ENCODE measurements around the gene TEX261. TPM values are rescaled to one million over a fixed set of nuclear protein-coding genes. Genes with fewer than 3 reads are reported as not detected.

Gene TEX261
- total RNA-seq, 1 experiment from 2014 or later, result 70.0 TPM

- no peak for TF ChIP-seq CTCF (IDR thresholded peaks at IDR 0.05; ENCODE audit: insufficient read depth in 1 of 2, low read depth in 1 of 2, low read length in 1 of 2, severe bottlenecking in 1 of 2, unreplicated experiment in 1 of 2)
- no peaks in the 10 kb centered on the region for H3K36me3 ChIP-seq (ENCODE audit: control insufficient read depth, insufficient read depth, low read length)
- peaks cover 12% of the 10 kb centered on the region for H3K4me1 Mint-ChIP-seq (ENCODE audit: low read depth, unreplicated experiment)
- H3K4me3 ChIP-seq (ENCODE audit: low read depth, low read length), result no peak overlapping the region
- no peaks in the 10 kb centered on the region for H3K36me3 Mint-ChIP-seq (ENCODE audit: insufficient read depth, unreplicated experiment)
- H3K9me3 ChIP-seq, result no peaks in the 10 kb centered on the region
- no peak for DNase-seq
- peaks cover 24% of the 10 kb centered on the region for H3K4me1 ChIP-seq
- no peak overlapping the region for H3K27ac Mint-ChIP-seq (ENCODE audit: unreplicated experiment)
- H3K4me3 Mint-ChIP-seq (ENCODE audit: unreplicated experiment), result no peak overlapping the region
- peaks cover 2% of the 10 kb centered on the region for H3K27me3 Mint-ChIP-seq (ENCODE audit: insufficient read depth, unreplicated experiment)
- CTCF ChIA-PET, result no interaction called here
- BruUV-seq (replicated peaks), result no TSS peak
- no peaks in the 10 kb centered on the region for H3K9me3 Mint-ChIP-seq (ENCODE audit: unreplicated experiment)
- H3K27me3 ChIP-seq (replicated peaks; ENCODE audit: control insufficient read depth, insufficient read depth, low read length), result no peaks in the 10 kb centered on the region
- intact Hi-C loops (cut with micrococcal nuclease; ENCODE audit: unreplicated experiment), result no loop called here
- POLR2A ChIA-PET, result no interaction called here
These were observed 10.9 kb upstream of the TEX261 start for GRCh38 chr2:71005271-71006202.

- Histone ChIP-seq H3K9me3 (no peaks in the 10 kb centered on the region), H3K4me1 (peaks cover 24% of the 10 kb centered on the region), H3K27me3 (replicated peaks; ENCODE audit: control insufficient read depth, insufficient read depth, low read length) (no peaks in the 10 kb centered on the region), H3K4me3 (ENCODE audit: low read depth, low read length) (no peak overlapping the region), H3K36me3 (ENCODE audit: control insufficient read depth, insufficient read depth, low read length) (no peaks in the 10 kb centered on the region)
- no TSS peak for BruUV-seq (replicated peaks)
- no peak for TF ChIP-seq CTCF (IDR thresholded peaks at IDR 0.05; ENCODE audit: insufficient read depth in 1 of 2, low read depth in 1 of 2, low read length in 1 of 2, severe bottlenecking in 1 of 2, unreplicated experiment in 1 of 2)
- intact Hi-C loops (cut with micrococcal nuclease; ENCODE audit: unreplicated experiment), result no loop called here
- Mint-ChIP-seq H3K27ac (ENCODE audit: unreplicated experiment) (no peak overlapping the region), H3K4me3 (ENCODE audit: unreplicated experiment) (no peak overlapping the region), H3K9me3 (ENCODE audit: unreplicated experiment) (no peaks in the 10 kb centered on the region), H3K4me1 (ENCODE audit: low read depth, unreplicated experiment) (peaks cover 12% of the 10 kb centered on the region), H3K36me3 (ENCODE audit: insufficient read depth, unreplicated experiment) (no peaks in the 10 kb centered on the region), H3K27me3 (ENCODE audit: insufficient read depth, unreplicated experiment) (no peaks in the 10 kb centered on the region)
- ChIA-PET CTCF (no interaction called here), POLR2A (no interaction called here)
- DNase-seq, result no peak
These were observed 10.2 kb upstream of the TEX261 start for GRCh38 chr2:71004857-71005256.

- intact Hi-C loops (cut with micrococcal nuclease; ENCODE audit: unreplicated experiment), result no loop called here
- no peak overlapping the region for H3K4me3 ChIP-seq (ENCODE audit: low read depth, low read length)
- no peaks in the 10 kb centered on the region for H3K36me3 ChIP-seq (ENCODE audit: control insufficient read depth, insufficient read depth, low read length)
- peak in 1 of 2 experiments; percentile 13 for DNase-seq
- no peak for TF ChIP-seq CTCF (IDR thresholded peaks at IDR 0.05; ENCODE audit: insufficient read depth in 1 of 2, low read depth in 1 of 2, low read length in 1 of 2, severe bottlenecking in 1 of 2, unreplicated experiment in 1 of 2)
- ChIA-PET POLR2A (no interaction called here), CTCF (no interaction called here)
- no peak overlapping the region for H3K4me3 Mint-ChIP-seq (ENCODE audit: unreplicated experiment)
- peaks cover 12% of the 10 kb centered on the region for H3K4me1 Mint-ChIP-seq (ENCODE audit: low read depth, unreplicated experiment)
- no peaks in the 10 kb centered on the region for H3K36me3 Mint-ChIP-seq (ENCODE audit: insufficient read depth, unreplicated experiment)
- H3K9me3 Mint-ChIP-seq (ENCODE audit: unreplicated experiment), result no peaks in the 10 kb centered on the region
- no peaks in the 10 kb centered on the region for H3K9me3 ChIP-seq
- H3K27me3 ChIP-seq (replicated peaks; ENCODE audit: control insufficient read depth, insufficient read depth, low read length), result no peaks in the 10 kb centered on the region
- no peaks in the 10 kb centered on the region for H3K27me3 Mint-ChIP-seq (ENCODE audit: insufficient read depth, unreplicated experiment)
- peaks cover 28% of the 10 kb centered on the region for H3K4me1 ChIP-seq
- BruUV-seq (replicated peaks), result no TSS peak
- no peak overlapping the region for H3K27ac Mint-ChIP-seq (ENCODE audit: unreplicated experiment)
These were observed 9.5 kb upstream of the TEX261 start for GRCh38 chr2:71003966-71004755.

Measured in Caco-2 (cell line).